ENCODE data around the gene NPRL2. TPM values are rescaled to one million over a fixed set of nuclear protein-coding genes. Genes with fewer than 3 reads are reported as not detected.
A peak's percentile ranks its signal among the peaks of the same experiment; 100 is the strongest.
"Not testable (repeated sequence)": the region's sequence is repeated elsewhere in the genome, so short reads cannot be mapped to it uniquely, and the experiment has no call there.

Gene NPRL2
- total RNA-seq, 1 donor from 2014 or later: 43.7 TPM

- no peaks in the 10 kb centered on the region for H3K27me3 Mint-ChIP-seq (ENCODE audit: insufficient read depth)
- H3K4me1 Mint-ChIP-seq (ENCODE audit: low read depth): peaks cover 29% of the 10 kb centered on the region
- peaks cover 16% of the 10 kb centered on the region for H3K36me3 Mint-ChIP-seq (ENCODE audit: low read depth)
- intact Hi-C loops (cut with micrococcal nuclease): no loop called here
- H3K4me3 Mint-ChIP-seq: peak overlapping the region; percentile 93
- no peak overlapping the region for H3K27ac Mint-ChIP-seq
- H3K9me3 Mint-ChIP-seq: no peaks in the 10 kb centered on the region
- DNase-seq (ENCODE audit: low spot score): no peak
Measured at GRCh38 chr3:50319181-50319893, 31.2 kb downstream of the NPRL2 start.

DNA sequence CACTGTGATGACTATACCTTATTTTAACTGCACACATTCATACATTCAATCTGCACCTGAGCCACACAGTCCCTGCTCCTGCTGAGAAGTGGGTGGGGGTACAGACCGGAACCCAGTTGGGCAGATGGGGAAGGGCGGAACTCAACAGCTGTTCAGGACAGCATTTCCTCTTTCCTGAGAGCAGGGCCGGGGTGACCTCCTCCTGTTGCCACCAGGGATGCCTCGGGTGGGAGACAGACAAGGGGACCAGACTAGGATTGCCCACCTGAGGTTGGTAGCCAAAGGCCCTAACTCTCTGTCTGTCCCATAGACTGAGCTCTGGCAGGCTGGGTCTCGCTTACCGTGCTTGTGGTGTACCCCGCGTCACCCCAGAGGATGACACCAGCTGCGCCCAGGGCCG, 32.0 kb downstream of the NPRL2 start:
- intact Hi-C loops (cut with micrococcal nuclease): no loop called here
- no peak for DNase-seq (ENCODE audit: low spot score)
- Mint-ChIP-seq H3K27ac (no peak overlapping the region), H3K4me3 (peak overlapping the region; percentile 57), H3K27me3 (ENCODE audit: insufficient read depth) (no peaks in the 10 kb centered on the region), H3K9me3 (no peaks in the 10 kb centered on the region), H3K4me1 (ENCODE audit: low read depth) (peaks cover 29% of the 10 kb centered on the region), H3K36me3 (ENCODE audit: low read depth) (peaks cover 19% of the 10 kb centered on the region)

- Mint-ChIP-seq H3K9me3 (no peaks in the 10 kb centered on the region), H3K4me1 (ENCODE audit: low read depth) (peaks cover 29% of the 10 kb centered on the region), H3K27me3 (ENCODE audit: insufficient read depth) (no peaks in the 10 kb centered on the region), H3K36me3 (ENCODE audit: low read depth) (peaks cover 19% of the 10 kb centered on the region), H3K27ac (no peak overlapping the region), H3K4me3 (peak overlapping the region; percentile 57)
- DNase-seq (ENCODE audit: low spot score): no peak
- intact Hi-C loops (cut with micrococcal nuclease): no loop called here
Measured at GRCh38 chr3:50318163-50318562, 32.4 kb downstream of the NPRL2 start.

DNA sequence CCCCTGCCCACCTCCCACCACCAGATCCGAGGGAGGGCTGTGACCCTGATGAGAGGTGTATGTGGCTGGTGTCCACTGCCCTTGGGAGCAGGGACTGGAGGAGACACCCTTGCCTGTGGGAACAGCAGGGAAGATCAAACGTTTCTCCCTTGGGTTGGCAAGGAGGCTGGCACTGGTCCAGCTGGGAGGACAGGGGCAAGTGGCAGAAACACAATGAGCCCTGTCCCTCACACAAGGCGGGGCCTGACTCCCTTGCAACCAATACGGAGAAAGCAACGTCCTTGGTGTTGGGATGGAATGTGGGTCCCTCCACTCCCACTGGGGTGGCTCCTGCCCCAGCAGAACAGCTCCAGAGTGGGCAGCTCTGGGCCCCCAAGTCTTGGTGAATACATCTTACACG, 33.3 kb downstream of the NPRL2 start:
- intact Hi-C loops (cut with micrococcal nuclease): no loop called here
- H3K36me3 Mint-ChIP-seq (ENCODE audit: low read depth): peaks cover 19% of the 10 kb centered on the region
- no peak for DNase-seq (ENCODE audit: low spot score)
- H3K4me1 Mint-ChIP-seq (ENCODE audit: low read depth): peaks cover 29% of the 10 kb centered on the region
- no peaks in the 10 kb centered on the region for H3K9me3 Mint-ChIP-seq
- H3K4me3 Mint-ChIP-seq: no peak overlapping the region
- no peak overlapping the region for H3K27ac Mint-ChIP-seq
- no peaks in the 10 kb centered on the region for H3K27me3 Mint-ChIP-seq (ENCODE audit: insufficient read depth)

DNA sequence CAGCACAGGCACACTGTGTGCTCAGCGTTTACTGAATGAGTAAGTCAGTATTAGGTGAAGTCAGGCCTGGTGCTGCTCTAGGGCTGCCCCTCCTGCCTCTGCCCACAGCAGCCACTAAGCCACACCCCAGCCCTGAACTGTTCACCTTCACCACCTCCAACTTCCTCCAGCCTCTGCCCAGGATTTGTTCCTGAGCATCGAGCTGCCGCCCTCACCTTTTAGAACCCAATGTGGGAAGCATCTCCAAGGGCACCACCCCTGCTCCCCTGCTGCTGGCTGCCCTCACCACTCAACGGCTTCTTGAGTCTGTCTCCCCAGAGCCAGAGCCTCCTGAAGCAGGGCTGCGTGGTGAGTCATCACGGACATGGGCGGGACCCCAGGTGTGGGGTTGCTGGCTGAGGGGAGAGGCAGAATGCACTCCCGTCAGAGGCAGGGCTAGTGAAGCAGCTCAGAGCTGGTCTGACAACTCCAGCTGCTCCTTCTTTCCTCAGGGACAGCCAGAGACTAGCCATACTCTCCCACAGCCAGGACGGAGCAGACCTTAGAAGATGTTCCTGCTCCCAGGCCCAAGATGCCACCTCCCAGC, 33.8 kb downstream of the NPRL2 start:
- Mint-ChIP-seq H3K4me1 (ENCODE audit: low read depth) (peaks cover 29% of the 10 kb centered on the region), H3K27ac (no peak overlapping the region), H3K9me3 (no peaks in the 10 kb centered on the region), H3K36me3 (ENCODE audit: low read depth) (peaks cover 19% of the 10 kb centered on the region), H3K4me3 (no peak overlapping the region), H3K27me3 (ENCODE audit: insufficient read depth) (no peaks in the 10 kb centered on the region)
- intact Hi-C loops (cut with micrococcal nuclease): no loop called here
- no peak for DNase-seq (ENCODE audit: low spot score)

- Mint-ChIP-seq H3K4me3 (no peak overlapping the region), H3K4me1 (ENCODE audit: low read depth) (peaks cover 19% of the 10 kb centered on the region), H3K9me3 (no peaks in the 10 kb centered on the region), H3K27me3 (ENCODE audit: insufficient read depth) (no peaks in the 10 kb centered on the region), H3K36me3 (ENCODE audit: low read depth) (peaks cover 19% of the 10 kb centered on the region), H3K27ac (no peak overlapping the region)
- intact Hi-C loops (cut with micrococcal nuclease): no loop called here
- DNase-seq (ENCODE audit: low spot score): no peak
Measured at GRCh38 chr3:50314816-50315215, 35.8 kb downstream of the NPRL2 start.

- no peak overlapping the region for H3K4me3 Mint-ChIP-seq
- no peak overlapping the region for H3K27ac Mint-ChIP-seq
- intact Hi-C loops (cut with micrococcal nuclease): no loop called here
- no peaks in the 10 kb centered on the region for H3K9me3 Mint-ChIP-seq
- DNase-seq (ENCODE audit: low spot score): no peak
- H3K27me3 Mint-ChIP-seq (ENCODE audit: insufficient read depth): no peaks in the 10 kb centered on the region
- peaks cover 18% of the 10 kb centered on the region for H3K4me1 Mint-ChIP-seq (ENCODE audit: low read depth)
- H3K36me3 Mint-ChIP-seq (ENCODE audit: low read depth): peaks cover 16% of the 10 kb centered on the region
Measured at GRCh38 chr3:50314342-50314741, 36.2 kb downstream of the NPRL2 start.

- DNase-seq (ENCODE audit: low spot score); intact Hi-C loops (cut with micrococcal nuclease); H3K27ac Mint-ChIP-seq; H3K4me3 Mint-ChIP-seq; H3K4me1 Mint-ChIP-seq (ENCODE audit: low read depth); H3K9me3 Mint-ChIP-seq; H3K27me3 Mint-ChIP-seq (ENCODE audit: insufficient read depth); H3K36me3 Mint-ChIP-seq (ENCODE audit: low read depth): not testable (repeated sequence)
Measured at GRCh38 chr3:50312041-50312440, 38.5 kb downstream of the NPRL2 start.

- Mint-ChIP-seq H3K27ac (no peak overlapping the region), H3K36me3 (ENCODE audit: low read depth) (no peaks in the 10 kb centered on the region), H3K4me3 (no peak overlapping the region), H3K4me1 (ENCODE audit: low read depth) (peaks cover 10% of the 10 kb centered on the region), H3K9me3 (no peaks in the 10 kb centered on the region), H3K27me3 (ENCODE audit: insufficient read depth) (peaks cover 1% of the 10 kb centered on the region)
- no peak for DNase-seq (ENCODE audit: low spot score)
- intact Hi-C loops (cut with micrococcal nuclease): no loop called here
Measured at GRCh38 chr3:50304601-50305000, 46.0 kb downstream of the NPRL2 start.

GRCh38 chr3:50303013-50303815, 47.4 kb downstream of the NPRL2 start, which contains the start of gene HYAL1:
Gene HYAL1 (minus strand): TSS chr3:50303574. CDS start chr3:50302956, 618 bp downstream.
- Mint-ChIP-seq H3K9me3 (no peaks in the 10 kb centered on the region), H3K27me3 (ENCODE audit: insufficient read depth) (peaks cover 1% of the 10 kb centered on the region), H3K4me3 (no peak within 1 kb of the TSS), H3K4me1 (ENCODE audit: low read depth) (peaks cover 12% of the 10 kb centered on the region), H3K27ac (no peak within 1 kb of the TSS), H3K36me3 (ENCODE audit: low read depth) (no peaks in the 10 kb centered on the region)
- intact Hi-C loops (cut with micrococcal nuclease): no loop called here
- no peak for DNase-seq (ENCODE audit: low spot score)

DNA sequence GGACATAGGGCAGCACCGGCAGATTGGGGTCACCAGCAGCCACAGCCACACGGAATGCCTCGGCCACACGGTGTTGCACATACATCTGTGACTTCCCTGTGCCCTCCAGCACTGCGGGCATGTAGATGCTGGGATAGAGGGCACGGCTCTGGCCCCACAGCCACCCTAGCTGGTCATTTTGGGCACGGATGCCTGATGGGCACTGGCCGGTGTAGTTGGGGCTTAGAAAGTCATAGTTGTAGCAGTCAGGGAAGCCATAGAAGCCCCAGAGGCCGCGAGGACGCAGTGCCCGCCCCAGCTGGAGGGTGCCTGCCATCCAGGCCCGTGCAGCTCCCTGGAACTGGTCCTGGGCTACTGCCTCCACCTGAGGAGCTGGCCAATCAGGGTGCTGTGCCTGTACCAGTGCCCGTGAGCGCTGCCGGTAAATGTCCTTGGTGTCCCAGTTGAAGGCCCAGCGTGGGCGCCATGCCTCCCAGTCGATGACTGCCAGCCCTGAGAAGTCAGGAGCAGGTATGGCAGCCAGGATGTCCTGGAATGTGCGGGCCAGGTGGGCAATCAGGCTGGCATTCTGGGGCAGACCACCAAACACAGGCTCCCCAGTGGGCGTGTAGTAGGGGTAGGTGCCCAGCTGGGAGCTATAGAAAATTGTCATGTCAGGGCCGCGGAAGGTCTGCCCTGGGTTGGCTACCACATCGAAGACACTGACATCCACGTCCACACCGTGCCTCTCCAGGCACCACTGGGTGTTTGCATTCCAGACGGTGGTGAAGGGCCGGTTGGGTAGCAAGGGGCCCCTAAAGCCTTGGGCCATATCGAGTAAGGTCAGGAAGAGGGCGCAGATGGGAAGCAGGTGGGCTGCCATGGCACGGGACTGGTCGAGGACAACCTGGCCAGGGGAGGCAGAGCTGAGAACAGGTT, 48.2 kb downstream of the NPRL2 start:
- Mint-ChIP-seq H3K27me3 (ENCODE audit: insufficient read depth) (peaks cover 1% of the 10 kb centered on the region), H3K36me3 (ENCODE audit: low read depth) (no peaks in the 10 kb centered on the region), H3K9me3 (no peaks in the 10 kb centered on the region), H3K27ac (no peak overlapping the region), H3K4me3 (no peak overlapping the region), H3K4me1 (ENCODE audit: low read depth) (peaks cover 15% of the 10 kb centered on the region)
- intact Hi-C loops (cut with micrococcal nuclease): no loop called here
- DNase-seq (ENCODE audit: low spot score): no peak

DNA sequence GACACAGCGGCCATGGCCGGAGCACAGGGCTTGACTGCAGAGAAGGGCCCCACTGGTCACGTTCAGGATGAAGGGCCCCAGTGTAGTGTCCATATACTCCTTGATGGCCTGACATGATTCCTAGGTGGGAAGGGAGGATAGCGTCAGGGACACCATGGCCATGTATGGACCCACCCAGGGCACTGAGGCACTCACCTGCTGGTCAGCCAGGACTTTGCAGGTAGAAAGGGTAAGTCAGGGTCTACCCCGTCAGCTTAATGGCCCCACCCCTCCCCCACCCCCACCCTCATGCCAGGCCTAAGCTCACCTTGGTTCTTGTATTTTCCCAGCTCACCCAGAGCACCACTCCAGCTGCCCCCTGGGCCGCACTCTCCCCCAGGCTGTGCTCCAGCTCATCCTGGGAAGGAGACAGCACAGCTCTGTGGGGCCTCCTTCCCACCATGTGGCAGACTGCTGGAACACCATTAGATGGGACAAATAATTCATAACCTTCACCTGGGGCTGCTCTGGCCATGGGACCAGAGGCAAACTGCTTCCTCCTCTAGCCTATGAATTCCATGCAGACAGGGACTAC, 49.8 kb downstream of the NPRL2 start:
- H3K9me3 Mint-ChIP-seq: no peaks in the 10 kb centered on the region
- peak overlapping the region; percentile 95 for H3K27ac Mint-ChIP-seq
- peak overlapping the region; percentile 94 for H3K4me3 Mint-ChIP-seq
- peaks cover 15% of the 10 kb centered on the region for H3K4me1 Mint-ChIP-seq (ENCODE audit: low read depth)
- no peak for DNase-seq (ENCODE audit: low spot score)
- peaks cover 1% of the 10 kb centered on the region for H3K27me3 Mint-ChIP-seq (ENCODE audit: insufficient read depth)
- intact Hi-C loops (cut with micrococcal nuclease): no loop called here
- no peaks in the 10 kb centered on the region for H3K36me3 Mint-ChIP-seq (ENCODE audit: low read depth)

All from activated T-helper 1 cell treated with anti-CD3 and anti-CD28 coated beads, Interleukin-12 subunit alpha, Interleukin-12 subunit beta, Interleukin-2, Interleukin-4 antibody, amounts not matched to agents 30 ng/mL and 10 ng/mL and 1 ng/mL, durations not matched to agents 14 hours and 24 hours and 36 hours (primary cell).